Left kidney (tissue), 2 donors: Measurements from ENCODE around the gene MROH8. TPM values are rescaled to one million over a fixed set of nuclear protein-coding genes. Genes with fewer than 3 reads are reported as not detected.
"Not testable (repeated sequence)": the region's sequence is repeated elsewhere in the genome, so short reads cannot be mapped to it uniquely, and the experiment has no call there.

Source experiments
- DNase-seq: peaks from one replicate; pipeline ENCODE4 v3.0.0-alpha.2; 2013
- polyA plus RNA-seq: library from polyadenylated mRNA; unstranded; fragments of 120-200 nt; gene quantifications from one replicate; pipeline ENCODE4 v1.2.1, GENCODE V29; 2013; ENCODE audit not compliant: insufficient read length

The MROH8 gene
- polyA plus RNA-seq, 1 donor = 9.2 TPM

DNA sequence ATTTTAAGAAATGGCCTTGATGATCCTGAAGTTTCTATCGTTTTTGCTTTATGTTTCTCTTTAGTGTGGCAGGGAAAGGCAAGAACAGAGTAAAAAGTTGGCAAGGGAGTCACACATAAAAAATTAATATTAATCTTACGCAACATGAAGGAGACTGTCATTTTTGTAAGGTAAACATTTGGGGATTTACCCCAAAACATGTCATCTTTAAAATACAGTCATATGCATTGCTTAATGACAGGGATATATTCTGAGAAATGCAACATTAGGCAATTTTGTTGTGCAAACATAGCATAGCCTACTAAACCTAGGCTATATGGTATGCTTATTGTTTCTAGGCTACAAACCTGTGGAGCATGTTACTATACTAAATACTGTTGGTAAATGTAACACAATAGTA lies 88.9 kb downstream of the MROH8 start:
- DNase-seq = no peak

DNA sequence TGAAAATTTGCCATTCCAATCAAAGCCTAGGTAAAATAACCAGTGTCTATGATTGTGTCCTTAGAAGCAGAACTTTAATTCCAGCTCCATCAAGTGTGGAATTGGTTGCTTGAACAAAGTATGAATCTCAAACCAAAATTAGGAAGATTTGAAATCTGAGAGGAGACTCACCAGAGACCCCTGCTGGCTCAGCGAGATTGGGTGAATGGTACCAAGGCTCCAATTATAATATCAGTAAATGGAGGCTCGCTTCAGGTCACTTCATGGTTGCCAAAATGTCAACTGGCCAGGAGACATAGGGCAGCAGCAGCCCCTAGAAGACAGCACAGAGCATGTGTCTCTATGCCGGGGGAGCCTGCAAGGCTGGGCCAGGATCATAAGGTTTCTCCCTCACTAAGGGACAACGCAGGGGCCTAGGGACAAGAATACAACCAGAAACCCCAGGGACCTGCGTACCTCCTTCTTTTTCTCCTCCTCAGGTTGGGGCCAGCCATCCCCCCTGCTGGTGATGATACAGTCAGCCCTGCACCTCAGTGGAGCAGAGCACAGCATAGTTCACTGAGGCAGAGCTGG lies 97.5 kb downstream of the MROH8 start:
- no peak for DNase-seq

DNA sequence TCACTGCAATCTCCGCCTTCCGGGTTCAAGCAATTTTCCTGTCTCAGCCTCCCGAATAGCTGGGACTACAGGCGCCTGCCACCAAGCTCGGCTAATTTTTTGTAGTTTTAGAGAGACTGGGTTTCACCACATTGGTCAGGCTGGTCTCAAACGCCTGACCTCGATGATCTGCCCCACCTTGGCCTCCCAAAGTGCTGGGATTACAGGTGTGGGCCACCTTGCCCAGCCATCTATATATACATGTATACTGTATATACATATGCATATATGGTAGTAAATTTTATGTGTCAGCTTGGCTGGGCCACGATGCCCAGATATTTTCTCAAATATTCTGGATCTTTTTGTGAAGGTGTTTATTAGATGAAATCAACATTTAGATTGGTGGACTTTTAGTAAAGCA lies 102.3 kb downstream of the MROH8 start:
- DNase-seq = no peak

DNA sequence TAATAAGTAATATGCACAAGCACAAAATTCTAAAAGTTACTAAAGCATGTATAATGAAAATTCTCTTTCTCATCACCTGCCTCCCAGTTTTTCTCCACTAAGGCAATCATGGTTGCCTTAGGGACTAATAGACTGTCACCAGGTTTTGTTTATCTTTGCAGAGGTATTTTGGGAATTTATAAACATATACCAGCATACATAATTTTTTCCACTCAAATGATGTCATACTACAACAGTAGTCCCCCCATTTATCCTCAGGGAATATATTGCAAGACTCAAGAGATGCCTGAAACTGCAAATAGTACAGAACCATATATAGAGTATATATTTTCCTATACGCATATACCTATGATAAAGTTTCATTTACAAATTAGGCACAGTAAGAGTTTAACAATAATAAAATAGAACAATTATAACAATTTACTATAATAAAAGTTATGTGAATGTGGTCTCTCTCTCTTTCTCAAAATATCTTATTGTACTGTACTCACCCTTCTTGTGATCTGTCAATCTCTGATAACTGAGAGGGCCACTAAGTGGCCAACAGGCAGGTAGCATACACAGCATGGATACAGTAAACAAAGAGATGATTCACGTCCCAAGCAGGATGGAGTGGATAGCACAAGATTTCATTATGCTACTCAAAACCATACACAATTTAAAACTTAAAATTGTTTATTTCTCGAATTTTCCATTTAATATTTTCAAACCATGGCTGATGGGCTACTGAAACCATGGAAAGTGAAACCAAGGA lies 103.2 kb downstream of the MROH8 start:
- DNase-seq = no peak

DNA sequence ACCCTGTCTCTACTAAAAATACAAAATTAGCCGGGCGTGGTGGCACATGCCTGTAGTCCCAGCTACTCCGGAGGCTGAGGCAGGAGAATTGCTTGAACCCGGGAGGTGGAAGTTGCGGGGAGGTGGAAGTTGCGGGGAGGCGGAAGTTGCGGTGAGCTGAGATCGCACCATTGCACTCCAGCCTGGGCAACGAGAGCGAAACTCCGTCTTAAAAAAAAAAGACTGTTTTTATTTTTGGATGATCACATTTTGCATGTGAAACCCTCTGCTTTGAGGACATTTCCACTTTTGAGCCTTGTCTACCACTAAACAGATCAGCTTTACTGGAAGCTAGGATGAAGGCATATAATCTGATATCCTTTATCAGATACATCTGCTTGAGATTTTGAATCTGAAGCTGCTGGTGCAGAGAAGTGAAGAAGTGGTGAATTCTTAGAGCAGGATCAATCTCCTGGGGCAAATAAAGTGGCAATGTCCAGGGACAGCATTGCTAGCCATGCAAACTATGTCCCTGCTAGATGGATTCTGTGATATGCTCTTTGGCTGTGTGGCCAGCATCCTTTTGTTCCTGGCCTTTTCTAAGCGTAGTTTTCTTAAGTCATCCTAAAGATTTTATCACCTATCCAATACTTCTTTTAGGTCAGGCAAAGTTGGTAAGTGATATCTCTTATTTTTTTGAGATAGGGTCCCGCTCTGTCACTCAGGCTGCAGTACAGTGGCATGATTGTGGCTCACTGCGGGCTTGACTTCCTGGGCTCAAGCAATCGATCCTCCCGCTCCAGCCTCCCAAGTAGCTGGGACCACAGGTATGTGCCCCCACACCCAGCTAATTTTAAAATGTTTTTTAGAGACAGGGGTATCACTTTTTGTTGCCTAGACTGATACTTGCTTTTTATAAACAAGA lies 106.8 kb downstream of the MROH8 start:
- no peak for DNase-seq

DNA sequence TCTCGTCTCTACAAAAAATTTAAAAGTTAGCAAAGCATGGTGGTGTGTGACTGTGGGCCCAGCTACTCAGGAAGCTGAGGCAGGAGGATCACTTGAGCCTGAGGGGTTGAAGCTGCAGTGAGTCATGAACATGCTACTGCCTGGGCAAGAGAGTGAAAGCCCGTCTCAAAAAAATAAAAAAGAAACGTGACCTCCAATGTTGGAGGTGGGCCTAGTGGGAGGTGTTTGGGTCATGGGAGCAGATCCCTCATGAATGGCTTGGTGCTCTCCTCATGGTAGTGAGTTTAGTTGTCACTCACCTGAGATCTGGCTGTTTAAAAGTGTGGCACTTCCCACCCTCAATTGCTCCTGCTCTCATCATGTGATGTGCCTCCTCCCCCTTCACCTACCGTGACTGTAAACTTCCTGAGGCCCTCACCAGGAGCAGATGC lies 107.9 kb downstream of the MROH8 start:
- no peak for DNase-seq

DNA sequence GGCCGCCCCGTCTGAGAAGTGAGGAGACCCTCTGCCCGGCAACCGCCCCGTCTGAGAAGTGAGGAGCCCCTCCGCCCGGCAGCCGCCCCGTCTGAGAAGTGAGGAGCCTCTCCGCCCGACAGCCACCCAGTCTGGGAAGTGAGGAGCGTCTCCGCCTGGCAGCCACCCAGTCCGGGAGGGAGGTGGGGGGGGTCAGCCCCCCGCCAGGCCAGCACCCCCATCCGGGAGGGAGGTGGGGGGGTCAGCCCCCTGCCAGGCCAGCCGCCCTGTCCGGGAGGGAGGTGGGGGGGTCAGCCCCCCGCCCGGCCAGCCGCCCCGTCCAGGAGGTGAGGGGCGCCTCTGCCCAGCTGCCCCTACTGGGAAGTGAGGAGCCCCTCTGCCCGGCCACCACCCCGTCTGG lies 109.8 kb downstream of the MROH8 start:
- not testable (repeated sequence) for DNase-seq

DNA sequence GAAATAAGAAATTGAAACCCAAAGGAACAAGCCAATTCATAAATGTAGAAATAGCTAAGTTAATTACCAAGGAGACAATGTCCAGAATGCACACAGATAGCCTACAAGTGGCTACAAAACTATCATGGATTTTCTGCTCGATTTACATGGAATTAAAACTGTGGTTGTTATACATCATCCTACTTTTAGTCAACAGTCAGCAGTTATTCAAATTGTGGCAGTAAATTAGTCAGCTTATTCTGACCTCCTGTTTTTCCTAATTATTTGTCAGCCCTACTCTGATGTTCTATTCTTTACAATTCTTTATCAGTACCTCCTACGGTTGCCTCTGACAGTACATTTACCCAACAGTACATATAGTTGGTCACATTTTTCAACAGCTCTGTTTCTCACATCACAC lies 113.2 kb downstream of the MROH8 start:
- no peak for DNase-seq

DNA sequence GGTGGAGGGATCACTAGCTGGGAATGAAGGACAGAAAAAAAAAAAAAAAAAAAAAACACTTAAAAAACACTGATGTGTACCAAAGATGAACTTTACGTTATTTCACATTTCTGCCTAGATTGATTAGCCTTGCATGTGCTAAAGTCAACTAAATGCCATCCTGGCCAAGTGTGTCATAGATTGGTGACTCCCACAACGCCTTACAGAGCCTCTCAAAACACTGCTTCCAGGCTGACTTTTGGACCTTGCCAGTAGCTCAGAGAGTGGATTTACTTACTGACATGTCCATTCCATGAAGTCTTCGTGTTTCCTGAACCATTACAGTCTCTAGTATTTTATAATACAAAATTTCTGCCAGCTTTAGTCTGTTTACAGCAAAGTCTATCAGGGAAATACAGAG lies 124.1 kb downstream of the MROH8 start:
- no peak for DNase-seq

DNA sequence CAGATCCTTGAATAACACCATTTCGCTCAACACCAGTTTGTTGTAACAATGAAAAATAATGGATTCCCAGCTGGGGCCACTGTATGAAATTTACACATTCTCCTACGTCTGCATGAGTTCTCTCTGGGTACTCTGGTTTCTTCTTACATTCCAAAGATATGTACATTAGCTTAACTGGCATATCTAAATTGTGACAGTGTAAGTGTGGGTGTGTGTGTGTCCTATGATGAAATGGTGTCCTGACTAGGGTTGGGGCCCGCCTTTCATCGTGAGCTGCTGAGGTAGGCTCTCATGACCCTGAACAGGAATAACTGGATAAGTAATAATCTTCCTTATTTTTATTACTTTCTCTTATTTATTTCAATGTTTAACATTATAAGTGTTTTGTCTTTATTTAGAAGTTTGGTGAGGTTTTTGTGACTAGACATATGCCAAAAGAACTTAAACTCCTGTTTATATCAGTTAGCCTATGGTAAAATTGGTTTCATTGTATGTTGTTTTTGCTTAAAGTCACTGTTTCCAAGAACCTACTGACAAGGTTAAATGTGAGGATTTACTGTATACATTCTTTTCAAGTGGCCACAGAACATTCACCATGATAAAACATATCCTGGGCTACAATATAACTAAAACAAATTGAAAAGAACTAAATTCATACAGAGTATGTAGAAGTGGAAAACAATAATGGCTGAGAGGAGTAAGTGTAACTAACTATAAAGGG lies 126.0 kb downstream of the MROH8 start:
- no peak for DNase-seq

Other genes with a start within 250 kb of the MROH8 start
- gene SAMHD1, start 227.8 kb downstream of the MROH8 start, polyA plus RNA-seq = 26.3 TPM
- 15.8 TPM for gene RBL1, start 83.6 kb downstream of the MROH8 start, polyA plus RNA-seq
- gene RPN2, start 218 bp downstream of the MROH8 start, polyA plus RNA-seq = 296 TPM
- not detected for gene GHRH, start 82.3 kb upstream of the MROH8 start, polyA plus RNA-seq
- gene MANBAL, start 110.1 kb upstream of the MROH8 start, polyA plus RNA-seq = 72.4 TPM
- gene SRC, start 166.6 kb upstream of the MROH8 start, polyA plus RNA-seq = 53.5 TPM